Panc1 (cell line): ENCODE measurements around the gene ELFN1.

Source experiments
- POLR2AphosphoS5 ChIP-seq: IDR thresholded peaks from 2 replicates; pipeline ENCODE4 v1.6.1; 2012; ENCODE audit warnings: mild to moderate bottlenecking, low read depth, low read length, moderate library complexity
- TCF7L2 ChIP-seq: IDR thresholded peaks from 2 replicates; pipeline ENCODE4 v1.6.1; 2011; ENCODE audit warnings: mild to moderate bottlenecking, low read depth, low read length, inconsistent platforms
- TF ChIP-seq, protein P1 (sequence below): fragments of 450-650 bp; IDR thresholded peaks from 2 replicates; pipeline ENCODE4 v1.5.1; 2017; ENCODE audit warnings: mild to moderate bottlenecking

- TF ChIP-seq, protein P1, sequence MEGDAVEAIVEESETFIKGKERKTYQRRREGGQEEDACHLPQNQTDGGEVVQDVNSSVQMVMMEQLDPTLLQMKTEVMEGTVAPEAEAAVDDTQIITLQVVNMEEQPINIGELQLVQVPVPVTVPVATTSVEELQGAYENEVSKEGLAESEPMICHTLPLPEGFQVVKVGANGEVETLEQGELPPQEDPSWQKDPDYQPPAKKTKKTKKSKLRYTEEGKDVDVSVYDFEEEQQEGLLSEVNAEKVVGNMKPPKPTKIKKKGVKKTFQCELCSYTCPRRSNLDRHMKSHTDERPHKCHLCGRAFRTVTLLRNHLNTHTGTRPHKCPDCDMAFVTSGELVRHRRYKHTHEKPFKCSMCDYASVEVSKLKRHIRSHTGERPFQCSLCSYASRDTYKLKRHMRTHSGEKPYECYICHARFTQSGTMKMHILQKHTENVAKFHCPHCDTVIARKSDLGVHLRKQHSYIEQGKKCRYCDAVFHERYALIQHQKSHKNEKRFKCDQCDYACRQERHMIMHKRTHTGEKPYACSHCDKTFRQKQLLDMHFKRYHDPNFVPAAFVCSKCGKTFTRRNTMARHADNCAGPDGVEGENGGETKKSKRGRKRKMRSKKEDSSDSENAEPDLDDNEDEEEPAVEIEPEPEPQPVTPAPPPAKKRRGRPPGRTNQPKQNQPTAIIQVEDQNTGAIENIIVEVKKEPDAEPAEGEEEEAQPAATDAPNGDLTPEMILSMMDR, result no peak
- no peak for TF ChIP-seq POLR2AphosphoS5
- no peak for TF ChIP-seq TCF7L2
Observed at GRCh38 chr7:1762238-1762945, 92.3 kb downstream of the ELFN1 start.
